NCI-H187 (cell line): ENCODE measurements around the gene NDUFAF8.
A peak's percentile ranks its signal among the peaks of the same experiment; 100 is the strongest.

Source experiments
- DNase-seq, 2 experiments: peaks; one replicate each; lab custom pipeline; 2025; lab: John Stamatoyannopoulos, UW

The NDUFAF8 gene

GRCh38 chr17:81274471-81274855, 35.3 kb downstream of the NDUFAF8 start:
- DNase-seq, result no peak

DNA sequence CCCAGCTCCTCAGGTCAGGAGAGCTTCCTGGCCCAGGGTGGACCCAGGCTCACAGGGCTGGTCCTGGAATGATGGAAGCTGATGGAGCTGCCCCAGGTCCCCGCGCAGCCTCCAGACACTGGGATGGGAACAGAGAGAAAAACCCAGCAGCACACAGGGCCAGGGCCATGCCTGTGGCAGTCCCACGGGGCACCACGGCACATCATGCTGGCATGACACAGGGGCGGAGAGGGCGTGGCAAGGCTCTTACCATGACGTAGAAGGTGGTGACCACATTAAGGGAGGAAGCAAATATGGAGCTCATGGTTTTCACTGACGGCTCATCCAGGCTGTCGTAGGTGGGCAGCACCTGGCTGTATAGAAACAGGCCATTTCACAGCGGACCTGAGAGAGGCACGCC, 37.7 kb downstream of the NDUFAF8 start:
- DNase-seq, result no peak

GRCh38 chr17:81277421-81277820, 38.3 kb downstream of the NDUFAF8 start:
- peak; percentile 17 to 26 for DNase-seq

DNA sequence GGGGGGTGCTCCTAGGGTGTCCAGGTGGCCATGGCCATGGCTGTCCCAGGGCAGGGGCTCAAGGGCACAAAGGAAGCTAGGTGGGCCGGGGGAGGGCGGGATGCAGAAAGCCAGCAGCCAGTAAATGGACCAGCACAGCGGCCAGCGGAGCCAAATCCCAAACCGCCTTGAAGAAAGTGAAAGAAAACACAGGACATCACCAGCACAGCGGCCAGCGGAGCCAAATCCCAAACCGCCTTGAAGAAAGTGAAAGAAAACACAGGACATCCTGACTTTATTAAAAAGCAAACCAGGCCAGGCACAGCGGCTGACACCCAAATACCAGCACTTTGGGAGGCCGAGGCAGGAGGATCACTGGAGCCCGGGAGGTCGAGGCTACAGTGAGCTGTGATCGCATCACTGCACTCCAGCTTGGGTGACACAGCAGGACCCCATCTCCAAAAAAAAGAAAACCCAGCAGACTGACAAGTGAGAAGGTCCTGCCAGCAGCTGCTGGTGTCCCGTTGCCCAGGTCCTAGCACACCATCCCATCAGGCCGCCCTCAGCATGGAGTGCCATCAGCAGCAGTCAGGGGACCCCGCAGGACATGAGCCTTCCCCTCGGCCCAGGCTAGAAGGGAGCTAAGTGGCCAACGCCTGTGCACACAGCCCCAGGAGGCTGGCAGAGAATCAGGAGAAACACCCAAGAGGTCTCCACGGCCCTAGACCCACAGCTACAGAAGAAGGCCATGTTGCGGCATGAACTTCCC, 39.0 kb downstream of the NDUFAF8 start:
- DNase-seq, result no peak

GRCh38 chr17:81278831-81279230, 39.7 kb downstream of the NDUFAF8 start:
- DNase-seq, result no peak

GRCh38 chr17:81279278-81280275, 40.5 kb downstream of the NDUFAF8 start:
- DNase-seq, result no peak

- no peak for DNase-seq
Measured at GRCh38 chr17:81280571-81280970, 41.5 kb downstream of the NDUFAF8 start.

GRCh38 chr17:81282141-81282540, 43.0 kb downstream of the NDUFAF8 start:
- no peak for DNase-seq

DNA sequence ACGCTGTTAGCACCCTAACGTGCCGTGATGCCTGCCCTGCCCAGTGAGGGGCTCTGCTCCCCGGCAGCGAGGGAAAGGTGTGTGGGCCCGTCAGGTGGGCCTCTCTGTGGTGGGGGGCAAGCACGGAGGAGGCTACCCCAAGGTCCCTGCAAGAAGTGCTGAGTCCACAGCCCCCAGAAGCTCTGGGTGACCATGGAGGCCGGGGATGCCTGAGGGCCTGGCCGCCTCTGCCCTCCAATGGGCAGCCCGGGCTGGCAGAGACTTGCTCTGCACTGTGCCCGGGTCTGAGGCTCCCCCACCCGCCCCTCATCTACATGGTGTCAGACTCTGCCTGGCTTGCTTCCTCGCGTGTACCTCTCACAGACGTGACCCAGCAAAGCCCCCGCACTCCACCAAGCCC, 43.8 kb downstream of the NDUFAF8 start:
- DNase-seq, result no peak

GRCh38 chr17:81285179-81285878, 46.2 kb downstream of the NDUFAF8 start:
- DNase-seq, result no peak

- DNase-seq, result no peak
Measured at GRCh38 chr17:81285894-81286293, 46.8 kb downstream of the NDUFAF8 start.

DNA sequence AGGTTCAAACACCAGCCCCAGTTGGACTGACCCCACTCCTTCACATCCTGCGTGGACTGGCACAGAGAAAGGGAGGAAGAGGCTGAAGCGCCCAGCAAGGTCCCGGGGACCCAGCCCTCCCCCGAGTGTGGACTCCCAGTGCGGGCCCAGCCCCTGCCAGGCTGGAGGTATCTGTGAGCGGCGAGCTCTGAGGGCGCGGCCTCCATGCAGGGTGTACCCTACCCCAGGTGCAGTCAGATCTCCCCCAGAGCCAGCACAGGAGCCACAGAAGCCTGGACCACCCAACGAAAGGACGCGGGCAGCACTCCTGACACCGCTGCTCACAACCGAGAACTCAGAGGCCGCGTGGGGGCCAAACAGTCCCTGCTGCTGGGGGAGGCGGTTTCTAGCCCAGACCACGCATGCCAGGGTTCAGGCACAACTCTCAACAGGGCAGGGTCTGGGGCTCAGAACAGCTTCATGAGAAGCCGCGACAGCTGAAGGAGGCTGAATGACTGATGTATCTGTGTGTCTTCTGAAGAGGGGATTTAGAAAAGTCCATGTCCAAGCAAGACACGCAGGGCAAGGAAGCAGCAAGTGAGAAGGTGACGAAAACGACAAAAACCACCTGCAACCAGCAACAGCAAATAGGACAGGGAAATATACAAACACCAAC, 47.5 kb downstream of the NDUFAF8 start:
- no peak for DNase-seq

GRCh38 chr17:81287152-81287551, 48.0 kb downstream of the NDUFAF8 start:
- DNase-seq, result no peak

DNA sequence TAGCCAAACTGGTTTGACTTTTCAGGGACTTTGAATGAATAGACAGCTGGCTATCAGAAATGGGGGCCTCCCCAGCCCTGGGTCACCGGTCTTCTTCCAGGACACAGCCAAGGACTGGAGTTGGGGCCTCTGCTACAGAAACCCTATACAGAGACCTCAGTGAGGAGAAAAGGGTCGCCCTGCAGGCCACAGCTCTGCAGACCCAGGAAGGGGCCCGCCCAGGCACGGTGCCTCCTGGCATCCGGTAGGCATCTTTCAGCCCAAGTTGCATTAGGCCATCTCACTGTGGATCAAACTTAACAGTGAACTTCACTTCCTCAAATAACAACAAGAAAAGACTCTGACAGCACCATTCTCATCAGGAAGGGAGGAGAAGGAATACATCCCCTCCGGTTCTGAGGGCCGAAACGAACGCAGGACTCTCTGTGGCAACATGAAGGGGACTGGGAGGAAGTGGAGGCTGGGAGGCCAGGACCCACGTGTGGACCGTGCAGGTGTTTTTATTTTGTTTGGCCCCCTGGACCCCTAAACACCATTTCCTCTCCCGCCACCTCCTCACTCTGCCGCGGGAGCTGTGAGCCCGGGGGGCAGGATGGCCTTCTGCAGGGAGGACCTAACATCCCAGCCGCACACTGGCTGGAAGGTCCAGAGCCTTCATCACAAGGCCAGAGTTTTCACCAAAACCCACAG, 48.8 kb downstream of the NDUFAF8 start:
- DNase-seq, result no peak

- no peak for DNase-seq
Measured at GRCh38 chr17:81288715-81289114, 49.6 kb downstream of the NDUFAF8 start.

DNA sequence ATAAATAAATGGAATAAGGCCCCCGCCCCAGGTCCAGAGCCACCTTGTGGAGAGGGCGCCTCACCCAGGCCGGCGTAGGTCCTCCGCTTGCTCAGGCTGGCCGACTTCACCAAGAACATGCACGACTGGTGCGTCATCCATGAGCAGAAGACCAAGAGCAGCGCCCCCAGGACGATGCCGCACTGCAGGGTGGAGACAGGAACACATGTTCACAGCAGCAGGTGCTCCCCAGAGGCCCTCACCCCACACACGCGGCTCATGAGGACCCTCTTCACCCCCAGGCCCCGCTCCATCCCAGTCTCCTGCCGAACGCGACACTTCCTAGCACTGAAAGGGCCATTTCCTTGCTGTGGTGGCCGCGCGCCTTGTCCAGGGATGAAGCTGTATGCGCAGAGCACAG, 50.5 kb downstream of the NDUFAF8 start:
- no peak for DNase-seq

DNA sequence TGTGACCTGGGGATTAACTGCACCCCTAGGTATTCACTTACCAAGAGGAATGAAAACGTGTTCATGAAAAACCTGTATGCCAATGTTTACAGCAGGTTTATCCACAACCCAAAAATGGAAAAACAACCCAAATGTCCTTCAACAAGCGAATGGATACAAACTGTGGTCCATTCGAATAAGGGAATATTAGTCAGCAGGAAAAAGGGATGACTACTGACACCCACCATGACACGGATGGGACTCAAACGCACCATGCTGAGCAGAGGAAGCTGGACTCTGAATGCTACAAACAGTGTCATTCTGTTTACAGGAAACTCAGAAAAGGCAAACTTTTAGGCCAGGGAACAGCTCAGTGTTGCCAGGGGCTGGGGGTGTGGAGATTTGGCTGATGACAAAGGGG, 51.1 kb downstream of the NDUFAF8 start:
- DNase-seq, result no peak
